GM19240 (cell line): ENCODE results near the gene OR51E2.
A peak's percentile ranks its signal among the peaks of the same experiment; 100 is the strongest.
"Not testable (repeated sequence)": the region's sequence is repeated elsewhere in the genome, so short reads cannot be mapped to it uniquely, and the experiment has no call there.

ENCODE experiments used
- DNase-seq: peaks from one replicate; pipeline ENCODE4 v3.0.0; 2011; ENCODE audit warnings: low spot score; ENCODE audit not compliant: insufficient read length

The OR51E2 gene, protein sequence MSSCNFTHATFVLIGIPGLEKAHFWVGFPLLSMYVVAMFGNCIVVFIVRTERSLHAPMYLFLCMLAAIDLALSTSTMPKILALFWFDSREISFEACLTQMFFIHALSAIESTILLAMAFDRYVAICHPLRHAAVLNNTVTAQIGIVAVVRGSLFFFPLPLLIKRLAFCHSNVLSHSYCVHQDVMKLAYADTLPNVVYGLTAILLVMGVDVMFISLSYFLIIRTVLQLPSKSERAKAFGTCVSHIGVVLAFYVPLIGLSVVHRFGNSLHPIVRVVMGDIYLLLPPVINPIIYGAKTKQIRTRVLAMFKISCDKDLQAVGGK

DNA sequence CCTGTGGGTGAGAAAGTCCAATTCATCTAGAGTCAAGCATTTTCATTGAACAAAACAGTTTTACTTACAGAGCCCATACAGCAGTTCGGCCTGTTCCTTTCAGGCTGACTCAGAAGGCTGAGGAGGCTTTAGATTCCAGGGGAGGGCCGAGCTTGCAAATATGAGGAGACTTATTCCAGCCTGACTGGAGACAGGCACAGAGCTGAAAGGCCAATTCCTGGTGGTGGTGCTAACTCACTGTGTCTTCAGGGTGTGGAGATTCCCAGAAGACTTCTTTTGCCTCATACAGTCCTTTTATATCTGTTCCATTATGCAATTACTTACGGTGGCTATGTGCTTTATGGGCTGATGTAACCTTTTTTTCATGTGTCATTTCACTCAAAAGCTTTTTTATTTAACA is at the start of gene OR51E2:
OR51E2 (minus strand) TSS at position 269 of the 400 bp plus-strand sequence. CDS start 15,142 bp downstream, outside the sequence.
- no peak for DNase-seq

DNA sequence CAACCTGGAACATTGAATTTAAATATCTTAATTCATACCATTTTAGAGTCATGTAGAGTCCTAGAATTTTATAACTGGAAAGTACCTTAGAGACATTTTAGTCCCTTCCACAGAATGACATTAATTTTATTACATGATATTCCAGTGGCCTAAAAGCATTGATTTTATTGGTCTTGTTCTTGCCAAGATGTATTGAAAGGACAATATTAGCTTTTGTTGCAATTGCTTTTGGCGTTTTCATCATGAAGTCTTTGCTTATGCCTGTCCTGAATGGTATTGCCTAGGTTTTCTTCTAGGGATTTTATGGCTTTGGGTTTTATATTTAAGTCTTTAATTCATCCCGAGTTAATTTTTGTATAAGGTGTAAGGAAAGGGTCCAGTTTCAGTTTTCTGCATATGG is 43.1 kb upstream of the OR51E2 start:
- no peak for DNase-seq

DNA sequence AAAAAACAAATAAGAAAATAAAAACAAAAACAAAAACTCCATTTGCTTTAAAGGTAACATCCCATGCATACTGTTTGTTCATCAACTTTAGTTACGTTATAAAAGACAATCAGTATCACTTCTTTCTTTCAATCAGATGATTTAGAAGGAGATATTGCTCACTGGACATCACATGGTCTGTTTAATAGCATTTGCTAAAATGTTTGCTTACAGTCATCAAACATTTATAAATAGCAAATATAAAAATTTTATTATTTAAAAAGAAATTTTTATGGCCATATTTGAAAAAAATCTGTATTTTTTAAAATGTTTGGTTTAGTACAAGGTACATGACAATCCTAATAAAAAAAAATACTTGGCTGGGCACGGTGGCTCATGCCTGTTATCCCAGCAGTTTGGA is 29.5 kb upstream of the OR51E2 start:
- no peak for DNase-seq

DNA sequence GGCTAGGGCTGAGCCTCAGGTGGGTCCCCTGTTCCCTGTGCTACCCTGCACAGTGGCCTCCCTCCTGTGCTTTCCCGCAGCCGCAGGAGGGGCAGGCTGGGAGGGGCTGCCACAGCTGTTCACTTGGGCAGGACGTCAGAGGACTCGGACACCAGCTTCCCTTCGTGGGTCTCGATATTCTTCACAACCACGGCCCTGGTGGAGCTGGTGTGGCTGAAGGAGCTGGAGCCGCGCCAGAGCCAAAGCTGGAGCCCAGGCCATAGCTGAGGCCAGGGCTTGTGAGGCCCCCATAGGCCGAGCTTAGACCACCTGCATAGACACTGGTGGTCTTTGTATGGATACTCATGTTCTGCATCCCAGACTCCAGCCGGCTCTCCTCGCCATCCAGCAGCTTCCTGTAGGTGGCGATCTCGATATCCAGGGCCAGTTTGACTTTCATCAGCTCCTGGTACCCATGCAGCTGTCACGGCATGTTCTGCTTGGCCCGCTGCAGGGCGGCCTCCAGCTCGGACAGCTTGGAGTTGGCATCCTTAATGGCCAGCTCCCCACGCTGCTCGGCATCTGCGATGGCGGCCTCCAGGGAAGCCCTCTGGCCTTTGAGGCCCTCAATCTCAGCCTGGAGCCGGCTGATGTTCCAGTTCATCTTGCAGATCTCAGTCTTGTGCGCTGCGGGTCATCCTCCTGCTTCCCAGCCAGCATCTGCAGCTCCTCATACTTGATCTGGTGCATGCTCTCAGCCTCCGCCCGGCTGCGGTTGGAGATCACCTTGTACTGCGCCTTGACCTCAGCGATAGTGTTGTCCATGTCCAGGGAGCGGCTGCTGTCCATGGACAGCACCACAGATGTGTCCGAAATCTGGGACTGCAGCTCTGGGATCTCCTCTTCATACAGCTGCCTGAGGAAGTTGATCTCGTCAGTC is 25.2 kb upstream of the OR51E2 start:
- not testable (repeated sequence) for DNase-seq

DNA sequence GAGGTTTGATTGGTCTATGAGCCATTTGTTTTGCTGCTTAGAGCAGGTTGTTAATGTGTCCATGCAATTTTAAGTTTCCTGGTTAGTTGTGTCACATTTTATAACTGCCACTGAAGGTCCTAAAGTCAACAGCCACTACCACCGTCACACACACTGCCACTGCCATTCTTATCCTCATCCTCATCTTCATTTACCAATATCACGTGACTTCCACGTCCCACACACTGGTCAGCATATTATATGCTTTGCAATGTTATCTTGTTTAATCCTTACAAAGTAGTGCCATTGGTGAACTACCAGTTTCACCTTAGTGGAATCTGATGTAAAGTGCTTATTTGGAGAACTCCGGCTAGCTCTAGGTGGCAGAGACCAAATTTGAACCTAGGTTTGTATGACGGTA is 16.6 kb upstream of the OR51E2 start:
- DNase-seq: no peak

DNA sequence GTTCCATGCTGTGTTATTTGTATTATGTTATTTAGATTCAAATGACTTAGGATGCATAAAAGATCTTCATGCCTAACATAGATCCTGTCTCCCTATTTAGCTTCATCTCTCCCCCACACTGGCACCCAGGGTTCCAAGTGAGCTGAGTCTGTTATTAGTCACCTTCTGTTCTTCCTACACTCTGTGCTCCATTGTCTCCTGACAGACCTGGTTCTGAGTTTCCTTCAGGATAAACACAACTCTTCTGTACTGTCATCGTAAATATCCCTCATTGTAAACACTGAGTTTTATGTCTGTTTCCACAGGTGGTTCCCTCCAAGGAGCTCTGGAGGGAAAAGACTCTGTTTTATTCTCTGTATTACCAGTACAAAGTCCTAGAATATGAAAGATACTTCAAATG is 15.6 kb upstream of the OR51E2 start:
- DNase-seq: no peak

DNA sequence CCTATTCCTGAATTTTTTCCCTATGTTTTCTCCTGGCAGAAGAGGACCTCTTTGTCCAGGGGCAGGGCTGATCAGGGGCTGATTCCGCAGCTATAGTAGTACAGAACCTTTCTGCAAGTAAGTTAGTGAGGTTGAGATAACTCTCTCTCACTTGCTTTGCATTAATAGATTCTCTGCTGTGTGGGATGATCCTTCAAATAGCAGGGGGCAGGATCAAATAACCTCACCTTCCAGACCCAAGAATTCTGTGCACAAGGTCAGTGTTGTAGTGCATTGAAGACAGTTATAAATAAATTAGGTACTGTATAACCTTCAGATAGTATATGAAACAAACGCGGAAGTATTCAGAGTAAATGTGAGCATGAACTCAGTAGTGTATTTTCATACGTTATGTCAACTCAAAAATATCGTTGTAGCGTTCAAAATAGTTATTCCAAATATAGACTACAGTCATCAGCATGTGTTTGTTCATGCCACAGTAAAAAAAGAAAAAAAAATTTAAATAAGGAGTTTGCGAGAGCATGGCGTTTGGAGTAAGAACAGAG is 7.2 kb upstream of the OR51E2 start:
- DNase-seq: no peak

DNA sequence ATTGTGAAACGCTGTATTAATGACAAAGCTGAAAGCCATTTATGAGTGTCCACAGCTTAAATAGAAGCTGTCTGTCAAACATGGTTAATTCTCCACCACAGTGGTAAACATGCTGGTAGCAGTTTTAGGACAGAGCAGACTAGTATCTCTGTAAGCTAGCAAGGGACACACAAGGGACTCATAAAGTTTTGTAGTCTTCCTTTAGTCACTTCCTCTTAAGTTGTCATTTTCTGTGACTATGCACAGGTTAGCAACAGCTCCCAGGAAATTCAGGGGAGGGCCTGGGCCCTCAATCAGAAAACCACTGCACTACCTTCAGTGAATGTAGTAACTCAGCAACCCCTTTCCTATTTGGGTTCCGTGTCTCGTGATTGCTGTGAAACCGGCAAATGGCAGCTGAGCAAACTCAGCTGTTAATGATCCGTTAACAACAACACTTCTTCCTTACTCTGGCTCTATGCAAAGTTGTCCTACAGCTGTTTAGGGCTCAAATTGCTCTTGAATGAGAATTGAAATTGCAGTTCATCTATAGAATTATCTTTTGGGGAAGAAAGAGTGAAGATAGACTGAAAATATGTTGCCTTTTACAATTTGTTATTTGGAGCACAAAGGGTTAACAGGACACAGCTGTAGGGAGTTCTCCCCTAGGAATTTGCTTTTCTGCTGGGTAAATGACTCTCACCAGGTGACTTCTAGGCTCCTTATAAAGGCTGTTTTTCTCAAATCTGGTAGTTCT is 6.6 kb upstream of the OR51E2 start, which contains the start of gene MMP26:
MMP26 (plus strand) TSS at position 731 of the 736 bp plus-strand sequence.
- DNase-seq: no peak

DNA sequence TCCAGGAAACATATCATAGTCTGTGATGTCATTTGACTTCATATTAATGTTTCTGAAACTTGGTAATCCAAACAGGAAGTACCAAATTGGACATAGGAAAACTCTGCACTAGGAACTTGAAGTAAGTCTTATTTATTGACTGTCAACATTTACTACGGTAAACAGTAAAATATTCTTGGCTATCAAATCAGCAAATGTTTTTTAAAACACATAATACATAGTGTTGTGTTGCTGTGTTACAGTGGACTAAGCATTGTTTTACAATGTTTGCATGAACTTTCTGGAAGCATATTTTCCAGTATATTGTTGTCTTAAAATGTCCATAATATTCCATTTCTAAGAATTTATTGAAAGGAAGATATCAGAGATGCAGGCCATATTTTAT is 2.8 kb upstream of the OR51E2 start:
- DNase-seq: no peak

DNA sequence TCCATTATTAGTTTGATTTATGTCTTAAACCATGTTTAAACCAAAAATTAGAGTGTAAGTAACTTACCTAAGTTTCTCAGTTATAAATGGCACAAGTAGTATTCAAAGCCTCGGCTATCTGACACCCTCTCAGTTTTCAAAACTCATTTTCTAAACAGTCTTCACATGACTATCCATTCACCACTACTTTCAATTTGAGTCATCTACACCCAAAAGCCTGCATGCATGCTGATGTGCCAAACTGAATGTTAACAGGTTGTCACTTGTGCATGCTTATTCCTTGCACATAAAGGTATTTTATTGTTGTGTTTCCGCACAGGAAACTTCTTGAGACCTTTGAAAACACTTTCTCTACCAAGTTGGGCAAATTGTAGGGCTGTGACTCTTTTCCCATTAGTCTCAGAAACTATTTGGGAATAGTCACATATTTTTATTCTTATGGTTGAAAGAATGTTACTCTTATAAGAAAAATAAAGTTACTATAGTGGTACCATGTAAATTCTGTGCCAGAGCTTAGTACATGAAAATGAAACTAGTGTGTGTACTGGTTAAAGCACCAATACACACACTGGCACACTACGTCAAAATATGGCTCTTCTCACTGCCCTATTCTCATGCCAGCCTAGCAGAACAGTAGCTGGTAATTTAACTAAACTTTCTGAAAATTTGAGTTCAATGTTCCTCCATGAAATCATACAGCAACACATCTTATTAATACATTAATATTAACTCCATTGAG is 2.2 kb upstream of the OR51E2 start:
- peak; percentile 11 for DNase-seq

DNA sequence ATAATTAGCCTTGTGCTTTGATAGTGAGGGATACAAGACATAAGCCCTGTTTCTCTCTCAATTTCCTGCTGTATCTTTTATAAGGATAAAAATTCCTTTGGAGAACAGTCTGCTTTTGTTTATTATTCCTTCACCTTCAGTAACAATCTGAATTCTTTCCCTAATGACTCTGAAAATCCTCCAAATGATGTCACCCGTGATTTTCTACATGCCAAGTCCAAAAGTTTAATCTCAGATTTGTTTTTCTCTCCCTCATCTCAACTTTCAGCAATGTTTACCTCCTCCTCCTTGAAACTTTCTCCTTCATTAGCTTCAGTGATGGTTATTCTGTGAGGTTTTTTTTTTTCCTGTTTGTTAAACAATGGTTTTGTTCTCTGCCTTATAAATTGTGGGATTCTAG is 2.2 kb downstream of the OR51E2 start:
- DNase-seq: no peak

DNA sequence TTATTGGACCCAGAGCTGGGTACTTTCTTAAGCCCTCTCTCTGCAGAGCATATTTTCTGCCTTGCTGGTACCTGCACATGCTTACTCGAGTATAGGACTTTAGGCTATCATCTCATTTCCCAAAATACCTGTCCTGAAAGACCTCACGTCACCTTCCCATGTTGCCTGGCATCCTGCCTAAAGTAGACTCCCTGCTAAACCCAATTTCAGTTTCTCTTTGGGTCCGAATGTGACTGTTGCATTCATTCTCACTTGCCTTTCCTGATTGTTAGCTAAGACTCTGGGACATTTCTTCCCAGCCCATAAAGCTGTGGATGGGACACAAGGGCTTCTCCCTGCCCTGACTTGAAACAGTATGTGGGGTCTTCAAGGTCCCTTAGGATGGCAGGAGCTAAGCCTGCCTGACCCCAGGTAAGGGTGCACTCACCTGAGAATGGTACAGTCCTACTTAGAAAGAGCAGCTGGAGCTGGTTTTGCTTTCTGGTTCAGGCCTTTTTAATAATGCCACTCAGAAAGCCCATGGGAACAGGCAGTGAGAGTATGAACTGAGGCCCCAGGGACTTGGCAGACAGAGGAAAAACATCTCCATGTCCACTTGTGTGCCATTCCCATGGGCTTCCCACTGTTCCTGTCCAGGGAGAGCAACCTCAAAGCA is 12.9 kb downstream of the OR51E2 start:
- no peak for DNase-seq

DNA sequence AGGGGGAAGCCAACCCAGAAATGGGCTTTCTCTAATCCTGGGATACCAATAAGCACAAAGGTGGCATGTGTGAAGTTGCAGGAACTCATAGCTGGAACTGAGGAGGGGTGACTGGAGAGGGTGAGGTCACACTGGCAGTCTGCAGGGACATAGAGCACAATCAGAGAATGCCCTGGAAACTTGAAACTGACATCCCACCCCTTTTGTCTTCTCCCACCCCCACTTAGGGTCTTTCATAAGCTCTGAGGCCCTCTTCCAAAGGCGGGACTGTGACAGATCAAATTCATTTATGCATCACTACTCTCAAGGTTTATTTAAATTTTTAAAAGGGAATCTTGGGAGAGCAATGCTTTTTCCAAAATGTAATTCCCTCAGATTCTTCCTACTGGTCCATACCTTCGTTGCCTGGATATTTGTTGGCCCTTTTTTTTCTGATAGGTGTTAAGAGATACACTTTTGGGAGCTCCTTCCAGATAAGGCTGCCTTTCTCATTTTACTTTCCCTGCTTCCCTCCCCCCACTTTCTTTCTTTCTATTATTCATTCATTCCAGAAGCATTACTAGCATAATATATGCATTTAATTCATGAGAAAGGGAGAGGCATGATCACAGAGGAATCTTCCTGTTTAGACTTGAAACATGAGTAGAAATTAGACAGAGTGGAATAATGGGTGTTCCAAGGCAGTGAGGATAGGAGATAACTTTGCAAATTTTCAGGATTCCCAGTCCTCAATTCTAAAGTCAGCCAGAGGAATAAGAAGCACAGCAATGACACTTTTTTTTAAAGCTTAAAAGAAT is 14.8 kb downstream of the OR51E2 start:
- no peak for DNase-seq

DNA sequence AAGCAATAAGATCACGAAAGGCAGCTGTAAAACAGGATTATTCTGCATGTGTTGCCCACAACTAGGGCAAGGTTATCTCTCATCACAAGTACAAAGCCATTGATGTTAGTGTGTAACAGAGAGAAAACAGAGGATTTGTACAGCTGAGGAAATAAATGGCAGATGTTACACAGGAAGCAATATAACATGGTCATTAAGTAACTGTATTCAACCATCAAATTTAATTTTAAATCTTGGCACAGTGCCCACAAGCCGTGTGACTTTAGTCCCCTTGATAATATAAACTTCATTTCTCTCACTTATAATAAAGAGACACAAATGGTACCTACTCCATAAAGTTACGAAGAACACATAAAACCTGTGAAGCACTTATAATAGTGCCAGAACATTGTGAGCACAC is 17.3 kb downstream of the OR51E2 start:
- no peak for DNase-seq

DNA sequence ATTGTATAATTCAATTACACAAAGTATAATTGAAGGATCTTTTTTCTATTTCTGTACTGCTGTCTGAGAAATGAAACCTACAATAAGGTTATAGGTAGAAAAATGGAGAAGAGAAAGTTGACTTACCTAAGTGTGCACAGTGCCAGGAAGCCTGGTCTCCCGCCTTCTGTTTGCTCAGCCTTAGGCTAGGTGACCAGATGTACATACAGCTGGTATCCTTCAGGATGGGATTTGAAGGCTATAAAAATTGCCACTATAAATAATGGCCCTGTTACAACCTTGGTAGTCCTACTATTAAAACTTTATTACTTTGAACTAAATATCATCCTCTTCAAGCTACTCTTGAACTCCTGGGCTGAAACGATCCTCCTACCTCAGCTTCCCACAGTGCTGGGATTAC is 19.7 kb downstream of the OR51E2 start:
- no peak for DNase-seq

DNA sequence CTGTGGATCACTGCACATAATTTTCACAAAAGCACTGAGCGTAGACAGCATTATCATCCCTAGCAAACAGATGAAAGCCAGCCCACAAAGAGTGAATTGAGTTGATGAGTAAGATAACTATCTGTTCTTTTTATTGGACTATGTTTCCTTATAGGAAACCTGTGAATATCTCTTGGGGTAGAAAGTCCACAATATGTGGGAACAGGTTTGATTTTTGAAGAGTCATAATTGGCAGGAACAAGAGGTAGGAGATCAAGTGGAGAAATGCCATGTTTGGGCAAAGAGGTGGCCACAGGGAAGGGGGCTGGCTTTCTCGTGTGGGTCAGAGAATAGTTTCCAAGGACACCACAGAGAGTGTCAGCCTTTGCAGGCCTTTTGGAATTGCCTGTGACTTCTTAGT is 23.9 kb downstream of the OR51E2 start:
- no peak for DNase-seq

DNA sequence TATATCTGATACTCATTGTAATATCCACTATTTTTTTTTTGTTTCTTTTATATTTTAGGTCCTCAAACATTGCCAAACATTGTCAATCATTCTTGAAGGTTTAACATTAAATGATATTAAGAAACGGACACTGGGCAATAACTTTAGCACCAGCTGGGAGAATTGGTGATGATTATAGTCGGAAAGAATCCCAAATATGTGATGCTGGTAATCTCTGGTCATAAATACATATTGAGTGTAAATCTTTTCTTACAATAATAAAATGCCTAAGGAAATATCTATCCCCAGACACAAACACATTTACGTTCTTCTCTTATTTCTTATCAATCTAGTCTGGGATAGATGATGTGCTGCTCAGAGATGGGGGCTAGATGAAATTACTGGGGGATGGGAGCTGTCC is 25.2 kb downstream of the OR51E2 start:
- no peak for DNase-seq

DNA sequence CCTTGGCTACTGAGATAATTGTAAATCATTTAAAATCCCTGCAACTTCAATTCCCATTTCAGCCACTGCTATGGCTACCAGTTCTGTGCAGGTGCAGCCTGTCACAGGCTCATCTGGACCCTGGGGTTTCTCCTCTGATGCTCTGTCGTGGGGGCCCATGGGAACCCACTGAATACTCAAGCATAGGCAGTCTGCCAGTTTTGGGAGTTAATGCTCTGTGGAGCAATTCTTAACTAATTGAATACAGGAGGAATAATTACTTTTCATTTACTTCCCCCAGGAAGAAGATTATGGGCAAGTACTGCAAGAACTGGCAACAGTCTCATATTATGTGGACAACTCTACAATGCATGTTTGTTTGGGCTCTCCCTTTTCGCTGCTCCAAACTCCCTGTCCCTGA is 25.9 kb downstream of the OR51E2 start:
- DNase-seq: no peak

DNA sequence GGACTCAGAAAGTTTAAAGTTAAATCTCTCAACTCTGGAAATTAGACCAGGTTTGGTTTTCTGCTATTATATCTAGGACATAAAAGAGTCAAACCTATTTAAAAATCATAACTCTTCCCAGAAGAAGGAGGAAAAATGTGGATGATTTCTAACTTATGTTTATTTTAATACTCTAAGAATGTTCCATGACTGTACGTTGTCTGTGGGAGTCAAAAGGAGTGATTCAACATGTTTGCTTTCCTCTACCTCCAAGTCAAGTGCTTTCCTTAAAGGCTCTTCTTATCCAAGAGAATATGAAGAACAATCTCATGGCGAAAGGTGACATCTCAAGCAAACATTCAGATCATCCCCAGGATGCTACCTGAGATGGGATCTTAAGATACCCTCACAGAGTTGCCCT is 32.2 kb downstream of the OR51E2 start:
- no peak for DNase-seq

DNA sequence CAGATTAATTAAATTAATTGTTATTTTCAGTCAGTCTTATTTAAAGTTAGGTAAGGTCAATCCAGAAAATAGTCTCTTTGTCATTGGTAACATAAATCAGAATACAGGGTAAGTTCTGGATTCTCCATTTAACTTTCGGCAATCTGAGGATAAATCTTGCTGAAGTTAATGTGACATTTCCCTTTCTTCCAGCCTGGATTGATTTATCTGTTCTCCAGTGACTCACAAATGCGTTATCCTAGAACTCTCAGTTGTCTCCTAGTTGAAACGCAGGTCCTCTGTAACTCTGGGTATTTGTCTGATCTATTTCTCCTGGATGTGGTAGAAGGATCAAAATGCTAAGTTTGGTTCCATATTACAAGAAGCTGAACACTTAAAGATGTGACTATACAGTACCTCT is 32.9 kb downstream of the OR51E2 start:
- DNase-seq: no peak
